Spinal cord (tissue), 10 donors: ENCODE data around the gene DGKB. TPM values are rescaled to one million over a fixed set of nuclear protein-coding genes. Genes with fewer than 3 reads are reported as not detected.
A peak's percentile ranks its signal among the peaks of the same experiment; 100 is the strongest.

Source experiments
- DNase-seq, 6 donors: peaks; one replicate each; pipeline versions ENCODE4 v3.0.0 to v3.0.0-alpha.2; 2013 to 2015; ENCODE audit warnings: low spot score in 6 of 6, low read depth in 4 of 6
- H3K27ac ChIP-seq: one replicate; pipeline ENCODE4 v1.5.1; 2013; ENCODE audit warnings: low read depth, low read length, control low read depth
- H3K27me3 ChIP-seq: one replicate; pipeline ENCODE4 v1.6.1; 2013; ENCODE audit warnings: low read length; ENCODE audit not compliant: control insufficient read depth, insufficient read depth
- H3K36me3 ChIP-seq: one replicate; pipeline ENCODE4 v1.6.1; 2013; ENCODE audit warnings: low read length; ENCODE audit not compliant: control insufficient read depth, insufficient read depth
- H3K4me1 ChIP-seq: one replicate; pipeline ENCODE4 v1.6.1; 2013; ENCODE audit warnings: low read length; ENCODE audit not compliant: control insufficient read depth, insufficient read depth
- H3K4me3 ChIP-seq: one replicate; pipeline ENCODE4 v1.5.1; 2013; ENCODE audit warnings: low read depth, low read length, control low read depth
- H3K9me3 ChIP-seq: one replicate; pipeline ENCODE4 v1.6.1; 2013; ENCODE audit warnings: low read length; ENCODE audit not compliant: control insufficient read depth, insufficient read depth
- WGBS: methylation state at CpG from one replicate; pipeline ENCODE4 v1.1.5; 2013; ENCODE audit warnings: missing lambda C conversion rate; ENCODE audit not compliant: insufficient coverage; 5-methylcytosine and 5-hydroxymethylcytosine counted together
- polyA plus RNA-seq, 2 donors: library from polyadenylated mRNA; unstranded; fragments of 120-200 nt; gene quantifications; one replicate each; pipeline ENCODE4 v1.2.1, GENCODE V29; 2013; ENCODE audit not compliant: insufficient read length in 2 of 2
- total RNA-seq, 2 donors: library from RNA; depleted of rRNA in 1 of 2; stranded (reverse); fragments of 120-200 nt in 1 of 2; fragments of >200 nt in 1 of 2; gene quantifications; one replicate each; pipeline versions ENCODE4 v1.2.3 to v1.2.4, GENCODE V29; 2013 to 2014
- donor health status: healthy.

DGKB gene
- total and polyA plus RNA-seq, 4 donors: 13.6 to 31.4 (median 20.2) TPM

DNA sequence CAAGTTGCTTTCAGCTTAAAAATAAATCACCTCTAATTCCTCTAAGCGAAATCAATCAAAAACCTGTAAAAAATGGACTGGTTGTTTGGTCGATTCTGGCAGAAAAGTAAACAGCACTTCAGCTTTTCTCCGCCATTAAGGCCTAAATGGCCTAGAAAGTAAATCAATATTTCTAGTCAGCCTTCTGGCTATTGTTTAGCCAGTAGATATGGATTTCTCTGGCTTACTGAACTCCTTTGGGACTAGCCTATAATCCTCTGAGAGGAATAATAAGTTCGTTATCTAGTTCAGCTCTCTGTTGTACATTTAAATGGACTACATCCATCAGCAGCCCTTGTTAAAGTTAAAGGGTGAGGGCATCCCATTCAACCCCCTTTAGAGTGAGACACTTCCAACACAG lies 513.0 kb downstream of the DGKB start:
- WGBS: no CpG with 5 or more reads among the region's 4 CpGs
- H3K27ac ChIP-seq: no peak overlapping the region
- peak in 1 of 6 donors; percentile 23 for DNase-seq
- no peaks in the 10 kb centered on the region for H3K36me3 ChIP-seq
- no peaks in the 10 kb centered on the region for H3K9me3 ChIP-seq
- H3K27me3 ChIP-seq: no peaks in the 10 kb centered on the region
- H3K4me1 ChIP-seq: no peaks in the 10 kb centered on the region
- no peak overlapping the region for H3K4me3 ChIP-seq

- DNase-seq: peak in 2 of 6 donors; percentile 22 to 48
- Histone ChIP-seq H3K4me3 (no peak overlapping the region), H3K4me1 (no peaks in the 10 kb centered on the region), H3K36me3 (no peaks in the 10 kb centered on the region), H3K27me3 (no peaks in the 10 kb centered on the region), H3K27ac (no peak overlapping the region), H3K9me3 (no peaks in the 10 kb centered on the region)
- WGBS: 43% methylated on average over 1 of the region's 5 CpGs
Measured at GRCh38 chr7:14389181-14389591, 513.4 kb downstream of the DGKB start.

DNA sequence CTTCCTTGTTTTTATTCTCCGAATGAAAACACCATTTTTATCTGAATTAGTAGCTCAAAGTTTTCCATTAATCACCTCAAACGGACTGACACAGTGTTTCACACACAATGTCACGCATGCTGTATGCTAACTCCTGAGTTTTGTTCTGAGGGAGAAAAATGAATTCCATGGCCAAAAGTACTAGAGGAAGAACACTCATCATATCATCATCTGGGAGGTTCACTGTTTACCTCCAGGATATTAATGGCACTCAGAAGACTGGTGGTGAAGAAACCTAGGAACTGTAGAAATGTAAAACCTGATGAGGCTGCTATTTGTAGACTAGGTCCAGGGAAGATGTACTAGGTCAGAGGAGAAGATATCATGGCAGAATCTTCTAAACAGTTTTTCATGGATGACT lies 517.5 kb downstream of the DGKB start:
- Histone ChIP-seq H3K27me3 (no peaks in the 10 kb centered on the region), H3K27ac (no peak overlapping the region), H3K4me1 (no peaks in the 10 kb centered on the region), H3K9me3 (no peaks in the 10 kb centered on the region), H3K36me3 (no peaks in the 10 kb centered on the region), H3K4me3 (no peak overlapping the region)
- no CpG with 5 or more reads among the region's 3 CpGs for WGBS
- no peak for DNase-seq

DNA sequence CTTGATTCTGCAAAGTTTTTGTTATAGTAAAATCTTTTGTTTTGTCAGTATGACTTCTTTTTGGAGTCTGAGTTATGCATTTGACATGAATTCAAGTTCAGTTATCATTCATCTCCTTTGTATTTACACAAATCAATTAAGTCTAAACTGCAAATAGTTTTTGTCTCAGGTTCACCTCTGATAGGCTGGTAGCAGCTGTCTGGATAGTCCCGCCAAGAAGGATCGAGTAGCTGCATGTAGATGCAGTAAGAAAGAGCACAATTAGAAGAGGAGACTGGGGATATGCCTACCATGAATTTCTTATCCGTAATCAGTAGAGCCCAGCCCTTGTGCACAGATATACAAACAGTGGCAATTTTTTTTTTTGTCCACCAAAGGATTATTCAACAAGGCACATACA lies 520.6 kb downstream of the DGKB start:
- Histone ChIP-seq H3K4me3 (no peak overlapping the region), H3K27me3 (no peaks in the 10 kb centered on the region), H3K36me3 (no peaks in the 10 kb centered on the region), H3K4me1 (no peaks in the 10 kb centered on the region), H3K9me3 (no peaks in the 10 kb centered on the region), H3K27ac (no peak overlapping the region)
- DNase-seq: no peak
- no CpG with 5 or more reads among the region's 3 CpGs for WGBS

- H3K27ac ChIP-seq: no peak overlapping the region
- DNase-seq: no peak
- H3K36me3 ChIP-seq: no peaks in the 10 kb centered on the region
- no peaks in the 10 kb centered on the region for H3K9me3 ChIP-seq
- 94% methylated on average over 3 of the region's 3 CpGs for WGBS
- H3K4me3 ChIP-seq: no peak overlapping the region
- H3K4me1 ChIP-seq: no peaks in the 10 kb centered on the region
- no peaks in the 10 kb centered on the region for H3K27me3 ChIP-seq
Measured at GRCh38 chr7:14381306-14381705, 521.2 kb downstream of the DGKB start.

GRCh38 chr7:14380881-14381280 lies 521.7 kb downstream of the DGKB start:
- no peak for DNase-seq
- WGBS: 86% methylated on average over 3 of the region's 3 CpGs
- Histone ChIP-seq H3K36me3 (no peaks in the 10 kb centered on the region), H3K9me3 (no peaks in the 10 kb centered on the region), H3K27me3 (no peaks in the 10 kb centered on the region), H3K4me3 (no peak overlapping the region), H3K4me1 (no peaks in the 10 kb centered on the region), H3K27ac (no peak overlapping the region)

DNA sequence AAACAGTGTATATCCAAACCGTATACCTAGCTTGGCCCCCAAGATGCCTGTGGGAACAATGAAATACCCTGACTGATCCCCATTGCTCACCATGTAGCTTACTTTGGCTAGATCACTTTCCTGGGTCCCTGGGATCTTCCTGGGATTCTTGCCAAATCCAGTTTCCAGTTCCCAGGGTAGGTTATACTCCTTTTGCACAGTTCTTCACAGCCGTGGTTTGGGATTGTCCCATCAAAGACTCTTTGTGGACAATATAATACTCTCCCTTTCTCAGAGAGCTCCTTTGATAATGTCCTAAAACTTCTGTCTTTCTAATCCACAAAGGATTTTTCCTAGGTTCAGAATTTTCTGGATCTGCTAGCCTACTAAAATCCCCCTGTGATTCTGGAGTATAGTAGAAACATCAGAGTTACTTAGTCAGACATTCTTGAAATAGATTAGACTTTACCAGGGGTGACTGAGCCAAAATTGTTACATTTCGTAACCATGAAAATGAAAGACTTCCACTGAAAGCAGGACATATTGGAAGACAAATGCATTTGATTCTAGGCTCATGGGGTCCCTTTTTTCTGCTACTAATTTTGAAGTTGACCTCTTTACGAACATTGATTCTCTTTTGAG lies 524.8 kb downstream of the DGKB start:
- WGBS: 77% methylated on average over 2 of the region's 4 CpGs
- no peak for DNase-seq

DNA sequence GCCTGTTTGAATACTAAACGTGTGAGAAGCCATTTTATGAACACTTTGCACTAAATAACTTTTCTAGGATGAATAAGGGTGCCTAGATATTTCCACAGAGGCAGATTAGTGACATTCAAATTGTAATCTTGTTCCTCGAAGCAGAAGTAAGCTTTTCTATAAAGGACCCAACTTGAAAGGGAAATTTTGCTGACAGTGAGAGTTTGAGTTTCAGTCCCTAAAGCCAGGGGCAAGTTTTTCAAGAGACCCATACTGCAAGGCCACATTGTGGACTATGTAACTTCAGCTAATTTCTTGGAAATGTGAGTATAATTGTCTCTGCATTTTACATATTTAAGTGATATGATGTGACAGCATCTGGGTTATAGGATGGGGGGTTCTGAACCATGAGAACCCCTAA lies 525.8 kb downstream of the DGKB start:
- Histone ChIP-seq H3K36me3 (no peaks in the 10 kb centered on the region), H3K4me1 (no peaks in the 10 kb centered on the region), H3K27ac (no peak overlapping the region), H3K27me3 (no peaks in the 10 kb centered on the region), H3K9me3 (no peaks in the 10 kb centered on the region), H3K4me3 (no peak overlapping the region)
- 50% methylated on average over 1 of the region's 2 CpGs for WGBS
- DNase-seq: no peak

More for the DNA sequence above, 524.8 kb downstream of the DGKB start:
- no peaks in the 10 kb centered on the region for H3K9me3 ChIP-seq
- H3K27ac ChIP-seq: no peak overlapping the region
- H3K36me3 ChIP-seq: no peaks in the 10 kb centered on the region
- no peaks in the 10 kb centered on the region for H3K4me1 ChIP-seq
- no peaks in the 10 kb centered on the region for H3K27me3 ChIP-seq
- H3K4me3 ChIP-seq: no peak overlapping the region

DNA sequence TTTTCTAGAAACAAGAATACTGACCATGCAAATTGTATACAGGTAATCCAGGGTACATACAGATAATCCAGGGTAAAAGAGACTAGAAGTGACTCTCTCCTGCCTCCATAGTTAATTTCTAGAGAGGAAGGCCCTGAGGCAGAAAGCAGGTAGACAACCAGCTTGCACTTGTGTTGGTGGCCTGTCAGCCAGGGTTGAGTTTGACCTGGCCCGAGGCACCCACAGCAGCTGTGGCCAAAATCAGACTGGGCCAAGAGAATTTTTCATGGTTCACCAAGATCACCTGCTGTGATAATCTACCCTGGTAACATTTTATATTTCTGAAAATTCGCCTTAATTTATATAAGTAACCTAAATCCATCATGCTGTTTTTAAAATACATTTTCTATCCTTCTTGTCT lies 526.6 kb downstream of the DGKB start:
- Histone ChIP-seq H3K4me1 (no peaks in the 10 kb centered on the region), H3K27me3 (no peaks in the 10 kb centered on the region), H3K4me3 (no peak overlapping the region), H3K9me3 (no peaks in the 10 kb centered on the region), H3K27ac (no peak overlapping the region), H3K36me3 (no peaks in the 10 kb centered on the region)
- 86% methylated on average over 1 of the region's 2 CpGs for WGBS
- DNase-seq: no peak

- H3K27ac ChIP-seq: no peak overlapping the region
- H3K27me3 ChIP-seq: no peaks in the 10 kb centered on the region
- H3K9me3 ChIP-seq: no peaks in the 10 kb centered on the region
- no CpG with 5 or more reads among the region's 4 CpGs for WGBS
- no peak overlapping the region for H3K4me3 ChIP-seq
- no peak for DNase-seq
- no peaks in the 10 kb centered on the region for H3K36me3 ChIP-seq
- no peaks in the 10 kb centered on the region for H3K4me1 ChIP-seq
Measured at GRCh38 chr7:14374336-14374735, 528.2 kb downstream of the DGKB start.
